ENCODE results near the gene LILRA1.

- TF ChIP-seq CTCF (IDR thresholded peaks at IDR 0.05 in 2 of 3, conservative IDR thresholded peaks at IDR 0.05 in 1 of 3; ENCODE audit: borderline replicate concordance in 1 of 3, insufficient read depth in 1 of 3, low read depth in 2 of 3, low read length in 2 of 3): no peak
- no peak for TF ChIP-seq POLR2AphosphoS5 (IDR thresholded peaks at IDR 0.05; ENCODE audit: low read depth, low read length)
- TF ChIP-seq CBX3 (IDR thresholded peaks at IDR 0.05; ENCODE audit: low read depth): no peak
- no peak for TF ChIP-seq CEBPB (IDR thresholded peaks at IDR 0.05; ENCODE audit: low read depth)
These were observed 16.9 kb upstream of the LILRA1 start for GRCh38 chr19:54576411-54576976.
